GM12878 (cell line): ENCODE results near the gene GPATCH3. TPM values are rescaled to one million over a fixed set of nuclear protein-coding genes. Genes with fewer than 3 reads are reported as not detected.

Experiments used
- ATAC-seq: fragments of 200-7000 bp; cut with Tn5 transposase; 3 replicates; pipeline ENCODE4 v1.9.1; 2020; ENCODE audit warnings: mild to moderate bottlenecking, moderate library complexity
- BruUV-seq: library from RNA; stranded (reverse); fragments of 400-500 nt; replicated peaks from 2 replicates; lab custom pipeline; 2021; lab: Mats Ljungman, UMichigan
- CTCF ChIA-PET: fragments of 300-600 bp; sonication (Branson Sonifier 250); formaldehyde crosslinking; extraction: SDS; loops from one replicate; lab custom pipeline; 2021; ENCODE audit warnings: inconsistent platforms; lab: Yijun Ruan, JAX
- POLR2A ChIA-PET: fragments of 350-600 bp; formaldehyde crosslinking; extraction: SDS; loops from one replicate; lab custom pipeline; 2021; ENCODE audit warnings: inconsistent platforms; lab: Charles Lee
- RAD21 ChIA-PET: fragments of 300-600 bp; sonication (Branson Sonifier 250); formaldehyde crosslinking; loops from one replicate; lab custom pipeline; 2023; ENCODE audit warnings: antibody characterized with exemption; ENCODE audit not compliant: unreplicated experiment; lab: Charles Lee
- SMC1A ChIA-PET: fragments of 300-600 bp; sonication (Branson Sonifier 250); formaldehyde crosslinking; loops from one replicate; lab custom pipeline; 2023; ENCODE audit not compliant: unreplicated experiment, uncharacterized antibody; lab: Charles Lee
- DNase-seq: peaks from one replicate; pipeline ENCODE4 v3.0.0-alpha.2; 2011; ENCODE audit warnings: low read depth, low spot score
- FAIRE-seq: peaks from 3 replicates; lab custom pipeline; 2011; peaks lifted over from hg19 to GRCh38; lab: Jason Lieb, UNC
- H2AFZ ChIP-seq: 2 replicates; pipeline ENCODE4 v1.6.0; 2011; ENCODE audit warnings: low read depth, low read length, control low read depth; ENCODE audit not compliant: control insufficient read depth
- H3K27ac ChIP-seq: 2 replicates; pipeline ENCODE4 v1.5.1; 2011; ENCODE audit warnings: control low read depth; ENCODE audit not compliant: control insufficient read depth, insufficient read depth
- H3K27me3 ChIP-seq, 2 experiments: replicated peaks in 1 of 2; 2 replicates each; pipeline versions ENCODE4 v1.6.0 to v1.6.1; 2011; ENCODE audit warnings: low read length in 1 of 2; ENCODE audit not compliant: control insufficient read depth in 2 of 2, insufficient read depth in 2 of 2
- H3K36me3 ChIP-seq, 2 experiments: 2 replicates each; pipeline ENCODE4 v1.5.1; 2011; ENCODE audit warnings: low read length in 1 of 2; ENCODE audit not compliant: control insufficient read depth in 2 of 2, insufficient read depth in 2 of 2
- H3K4me1 ChIP-seq: 2 replicates; pipeline ENCODE4 v1.6.1; 2011; ENCODE audit warnings: mild to moderate bottlenecking, low read length, moderate library complexity, mixed read lengths; ENCODE audit not compliant: control insufficient read depth, insufficient read depth
- H3K4me2 ChIP-seq: 2 replicates; pipeline ENCODE4 v1.6.0; 2011; ENCODE audit warnings: control low read depth; ENCODE audit not compliant: control insufficient read depth, insufficient read depth
- H3K4me3 ChIP-seq: fragments of 200-600 bp; sonication (generic); 2 replicates; pipeline ENCODE4 v1.5.1; 2016
- H3K79me2 ChIP-seq: 2 replicates; pipeline ENCODE4 v1.6.0; 2011; ENCODE audit warnings: low read length; ENCODE audit not compliant: control insufficient read depth, insufficient read depth
- H3K9ac ChIP-seq: 2 replicates; pipeline ENCODE4 v1.8.0; 2011; ENCODE audit warnings: low read length, control low read depth, mixed read lengths; ENCODE audit not compliant: control insufficient read depth, insufficient read depth
- H3K9me3 ChIP-seq: replicated peaks from 3 replicates; pipeline ENCODE4 v1.5.1; 2011; ENCODE audit warnings: mild to moderate bottlenecking, low read length; ENCODE audit not compliant: control insufficient read depth, insufficient read depth
- H4K20me1 ChIP-seq: 2 replicates; pipeline ENCODE4 v1.6.0; 2011; ENCODE audit not compliant: control insufficient read depth, insufficient read depth
- ATF3 ChIP-seq: IDR thresholded peaks from 2 replicates; pipeline ENCODE4 v1.6.1; 2011; ENCODE audit warnings: low read depth, mild to moderate bottlenecking, low read length, moderate library complexity, borderline replicate concordance; ENCODE audit errors: extremely low read depth
- ATF7 ChIP-seq: fragments of 450-650 bp; IDR thresholded peaks from 2 replicates; pipeline ENCODE4 v1.6.1; 2016; ENCODE audit warnings: low read depth, mild to moderate bottlenecking
- BHLHE40 ChIP-seq, 2 experiments: fragments of 450-650 bp in 1 of 2; IDR thresholded peaks; 2 replicates each; pipeline ENCODE4 v1.6.1; 2011 to 2017; ENCODE audit warnings: low read depth in 2 of 2, borderline replicate concordance in 1 of 2, improper control_type of control experiment in 1 of 2, low read length in 1 of 2, mild to moderate bottlenecking in 1 of 2
- BMI1 ChIP-seq: fragments of 450-650 bp; IDR thresholded peaks from 2 replicates; pipeline ENCODE4 v1.6.1; 2016; ENCODE audit warnings: mild to moderate bottlenecking, moderate library complexity, borderline replicate concordance
- BRCA1 ChIP-seq: IDR thresholded peaks from 2 replicates; pipeline ENCODE4 v1.6.1; 2011; ENCODE audit warnings: low read depth, low read length, improper control_type of control experiment
- HSF1 ChIP-seq: fragments of 150-350 bp; IDR thresholded peaks from 2 replicates; pipeline ENCODE4 v1.6.1; 2014; ENCODE audit warnings: mild to moderate bottlenecking, low read depth, low read length
- RFX5 ChIP-seq: IDR thresholded peaks from 2 replicates; pipeline ENCODE4 v1.6.1; 2011; ENCODE audit warnings: low read depth, low read length, improper control_type of control experiment
- SKIL ChIP-seq: fragments of 450-650 bp; IDR thresholded peaks from 2 replicates; pipeline ENCODE4 v1.6.1; 2017; ENCODE audit warnings: mild to moderate bottlenecking, low read depth, inconsistent platforms; ENCODE audit not compliant: poor library complexity, severe bottlenecking
- SMARCA5 ChIP-seq: fragments of 450-650 bp; IDR thresholded peaks from 2 replicates; pipeline ENCODE4 v1.6.1; 2017; ENCODE audit warnings: mild to moderate bottlenecking
- STAT3 ChIP-seq: IDR thresholded peaks from 2 replicates; pipeline ENCODE4 v1.6.1; 2011; ENCODE audit warnings: low read depth, low read length, improper control_type of control experiment
- TBL1XR1 ChIP-seq: IDR thresholded peaks from 2 replicates; pipeline ENCODE4 v1.6.1; 2012; ENCODE audit warnings: low read depth, low read length, improper control_type of control experiment
- YBX1 ChIP-seq: fragments of 450-650 bp; IDR thresholded peaks from 2 replicates; pipeline ENCODE4 v1.6.1; 2016; ENCODE audit warnings: antibody characterized with exemption
- WGBS: methylation state at CpG from one replicate; pipeline ENCODE4 v1.1.6; 2016; ENCODE audit warnings: low lambda C conversion rate; ENCODE audit not compliant: insufficient replicate concordance, insufficient coverage; ENCODE audit errors: missing lambda C conversion rate; 5-methylcytosine and 5-hydroxymethylcytosine counted together
- in situ Hi-C: fragments of 300-500 bp; cut with MboI; formaldehyde crosslinking; loops from 9 replicates; pipeline ENCODE4 v1.14.3; 2018; ENCODE audit warnings: mixed read lengths
- intact Hi-C: fragments of 100-400 bp; cut with micrococcal nuclease; formaldehyde crosslinking; loops from one replicate; pipeline ENCODE4 v1.14.2; 2022; ENCODE audit not compliant: unreplicated experiment
- polyA plus RNA-seq, 11 experiments: library from polyadenylated mRNA; depleted of rRNA in 4 of 11; unstranded in 6 of 11; stranded (reverse) in 5 of 11; fragments of >200 nt; fragmentation: Nextera tagmentation in 4 of 11; fragmentation: Illumina TruSeq in 1 of 11; extraction: Ambion mirVana in 4 of 11; extraction: Trizol in 1 of 11; gene quantifications; 1 replicate in 1 of 11; 2 replicates in 10 of 11; pipeline versions ENCODE4 v1.2.1 to v1.2.3, GENCODE V29; 2011 to 2016; ENCODE audit warnings: inconsistent platforms in 2 of 11, missing spikeins in 2 of 11, low read depth in 1 of 11
- total RNA-seq, 4 experiments: library from RNA; depleted of rRNA in 3 of 4; stranded (reverse); fragments of >200 nt in 3 of 4; fragmentation: Illumina TruSeq in 1 of 4; extraction: Trizol in 1 of 4; gene quantifications; 2 replicates each; pipeline versions ENCODE4 v1.2.1 to v1.2.3, GENCODE V29; 2013 to 2021

The GPATCH3 gene
- total and polyA plus RNA-seq, 10 of the 15 experiments (the other 5 are each of a cell fraction or from before 2014, with no cell fraction given), result 0.56 to 13.4 (median 8.7) TPM

- Histone ChIP-seq H4K20me1 (no peaks in the 10 kb centered on the region), H3K4me1 (no peaks in the 10 kb centered on the region), H3K9me3 (no peaks in the 10 kb centered on the region), H3K4me2 (no peak overlapping the region), H3K79me2 (no peaks in the 10 kb centered on the region), H3K4me3 (no peak overlapping the region), H3K27ac (no peak overlapping the region), H3K36me3 (no peaks in the 10 kb centered on the region), H3K27me3 (no peaks in the 10 kb centered on the region; a peak in 1 of 4 replicates), H2AFZ (no peak overlapping the region), H3K9ac (no peak overlapping the region)
- ChIA-PET RAD21 (no interaction called here), POLR2A (no interaction called here), CTCF (no interaction called here), SMC1A (interaction anchor here (1.2 kb wide), 1 partner anchor 10 kb away, joined by 3 read pairs; the partner anchor contains the start of gene NUDC)
- no peak for DNase-seq
- in situ Hi-C loops (no loop called here), intact Hi-C loops (no loop called here)
- no peak for TF ChIP-seq YBX1
- no peak for TF ChIP-seq SMARCA5
- no peak for TF ChIP-seq ATF7
- TF ChIP-seq ATF3, result no peak
- no peak for TF ChIP-seq STAT3
- no peak for TF ChIP-seq SKIL
- no peak for TF ChIP-seq HSF1
- TF ChIP-seq RFX5, result no peak
- no peak for TF ChIP-seq BHLHE40 (IDR thresholded peaks at IDR 0.05; ENCODE audit: borderline replicate concordance in 1 of 2, low read depth in 2 of 2, low read length in 1 of 2)
- TF ChIP-seq TBL1XR1, result no peak
- TF ChIP-seq BMI1, result no peak
- TF ChIP-seq BRCA1, result no peak
- no TSS peak for BruUV-seq
- WGBS, result 9% methylated on average over 8 of the region's 8 CpGs
- ATAC-seq, result no peak
- FAIRE-seq, result no peak
Measured at GRCh38 chr1:26911399-26912146, 11.3 kb upstream of the GPATCH3 start.
